Stimulated activated CD8-positive, alpha-beta memory T cell treated with anti-CD3 and anti-CD28 coated beads, Interleukin-4, amount 100 ng/mL, for 1 hour (primary cell): ENCODE measurements around the gene MED13.
A peak's percentile ranks its signal among the peaks of the same experiment; 100 is the strongest.

Experiments
- DNase-seq, 2 donors: peaks; one replicate each; pipeline ENCODE4 v3.0.0-alpha.2; 2020; ENCODE audit warnings: low read depth in 2 of 2, low spot score in 1 of 2

MED13 gene, protein sequence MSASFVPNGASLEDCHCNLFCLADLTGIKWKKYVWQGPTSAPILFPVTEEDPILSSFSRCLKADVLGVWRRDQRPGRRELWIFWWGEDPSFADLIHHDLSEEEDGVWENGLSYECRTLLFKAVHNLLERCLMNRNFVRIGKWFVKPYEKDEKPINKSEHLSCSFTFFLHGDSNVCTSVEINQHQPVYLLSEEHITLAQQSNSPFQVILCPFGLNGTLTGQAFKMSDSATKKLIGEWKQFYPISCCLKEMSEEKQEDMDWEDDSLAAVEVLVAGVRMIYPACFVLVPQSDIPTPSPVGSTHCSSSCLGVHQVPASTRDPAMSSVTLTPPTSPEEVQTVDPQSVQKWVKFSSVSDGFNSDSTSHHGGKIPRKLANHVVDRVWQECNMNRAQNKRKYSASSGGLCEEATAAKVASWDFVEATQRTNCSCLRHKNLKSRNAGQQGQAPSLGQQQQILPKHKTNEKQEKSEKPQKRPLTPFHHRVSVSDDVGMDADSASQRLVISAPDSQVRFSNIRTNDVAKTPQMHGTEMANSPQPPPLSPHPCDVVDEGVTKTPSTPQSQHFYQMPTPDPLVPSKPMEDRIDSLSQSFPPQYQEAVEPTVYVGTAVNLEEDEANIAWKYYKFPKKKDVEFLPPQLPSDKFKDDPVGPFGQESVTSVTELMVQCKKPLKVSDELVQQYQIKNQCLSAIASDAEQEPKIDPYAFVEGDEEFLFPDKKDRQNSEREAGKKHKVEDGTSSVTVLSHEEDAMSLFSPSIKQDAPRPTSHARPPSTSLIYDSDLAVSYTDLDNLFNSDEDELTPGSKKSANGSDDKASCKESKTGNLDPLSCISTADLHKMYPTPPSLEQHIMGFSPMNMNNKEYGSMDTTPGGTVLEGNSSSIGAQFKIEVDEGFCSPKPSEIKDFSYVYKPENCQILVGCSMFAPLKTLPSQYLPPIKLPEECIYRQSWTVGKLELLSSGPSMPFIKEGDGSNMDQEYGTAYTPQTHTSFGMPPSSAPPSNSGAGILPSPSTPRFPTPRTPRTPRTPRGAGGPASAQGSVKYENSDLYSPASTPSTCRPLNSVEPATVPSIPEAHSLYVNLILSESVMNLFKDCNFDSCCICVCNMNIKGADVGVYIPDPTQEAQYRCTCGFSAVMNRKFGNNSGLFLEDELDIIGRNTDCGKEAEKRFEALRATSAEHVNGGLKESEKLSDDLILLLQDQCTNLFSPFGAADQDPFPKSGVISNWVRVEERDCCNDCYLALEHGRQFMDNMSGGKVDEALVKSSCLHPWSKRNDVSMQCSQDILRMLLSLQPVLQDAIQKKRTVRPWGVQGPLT (N-terminal part only)

DNA sequence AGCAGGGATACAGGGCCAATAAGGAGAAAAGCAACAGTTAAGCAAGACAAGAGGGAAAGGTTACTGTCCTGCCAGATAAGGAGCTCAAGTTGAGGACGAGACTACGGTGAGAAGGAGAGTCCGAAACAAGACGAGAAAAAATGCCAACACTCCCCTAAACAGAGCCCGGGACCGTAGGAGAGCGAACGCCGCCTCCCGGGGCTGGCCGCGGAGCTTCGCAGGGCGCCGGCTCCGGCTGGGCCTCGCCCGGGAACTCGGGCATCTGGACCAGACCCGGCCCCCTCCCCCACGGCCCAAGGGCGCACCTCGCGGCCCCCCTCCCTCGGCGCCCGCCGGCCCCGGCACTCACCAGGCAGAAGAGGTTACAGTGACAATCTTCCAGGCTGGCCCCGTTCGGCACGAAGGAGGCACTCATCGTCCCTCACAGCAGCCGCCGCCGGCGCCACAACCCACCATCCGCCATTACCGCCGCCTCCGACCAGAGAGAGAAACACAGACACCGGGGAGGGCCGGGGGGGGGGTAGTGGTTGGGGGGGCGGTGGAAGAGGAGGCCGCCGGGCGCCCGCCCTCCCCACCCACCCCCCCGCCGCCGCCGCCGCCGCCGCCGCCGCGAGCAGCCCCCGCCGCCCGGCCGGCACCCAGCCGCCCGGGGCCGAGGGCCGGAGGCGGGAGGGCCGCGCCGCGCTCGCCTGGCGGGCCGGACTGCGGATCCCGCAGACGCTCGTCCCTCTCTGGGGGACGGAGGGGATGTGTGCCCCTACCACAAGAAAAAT lies at the start of gene MED13:
Gene MED13 (minus strand): TSS at position 488 of the 773 bp plus-strand sequence. CDS start 73 bp downstream, at position 415.
- peak; percentile 34 to 43 for DNase-seq

DNA sequence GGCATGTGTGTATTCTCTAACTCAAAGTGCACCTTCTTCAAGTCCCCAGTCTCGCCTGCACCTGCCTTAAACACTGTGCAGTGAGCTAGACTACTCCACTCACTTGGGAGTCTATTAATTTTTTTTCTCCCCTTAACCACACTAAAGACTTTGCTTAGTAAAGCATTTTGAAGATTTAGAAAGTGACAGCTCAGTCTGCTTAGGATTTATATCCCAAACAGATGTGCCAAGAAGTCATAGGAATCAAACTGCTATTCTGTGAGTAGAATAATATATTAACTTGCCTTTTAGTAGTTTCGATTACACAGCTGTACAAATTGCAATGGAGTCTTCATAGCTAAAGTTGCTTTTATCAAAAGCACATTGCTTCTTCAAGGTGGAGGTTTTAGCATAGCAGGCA lies 47.2 kb upstream of the MED13 start:
- DNase-seq, result no peak

DNA sequence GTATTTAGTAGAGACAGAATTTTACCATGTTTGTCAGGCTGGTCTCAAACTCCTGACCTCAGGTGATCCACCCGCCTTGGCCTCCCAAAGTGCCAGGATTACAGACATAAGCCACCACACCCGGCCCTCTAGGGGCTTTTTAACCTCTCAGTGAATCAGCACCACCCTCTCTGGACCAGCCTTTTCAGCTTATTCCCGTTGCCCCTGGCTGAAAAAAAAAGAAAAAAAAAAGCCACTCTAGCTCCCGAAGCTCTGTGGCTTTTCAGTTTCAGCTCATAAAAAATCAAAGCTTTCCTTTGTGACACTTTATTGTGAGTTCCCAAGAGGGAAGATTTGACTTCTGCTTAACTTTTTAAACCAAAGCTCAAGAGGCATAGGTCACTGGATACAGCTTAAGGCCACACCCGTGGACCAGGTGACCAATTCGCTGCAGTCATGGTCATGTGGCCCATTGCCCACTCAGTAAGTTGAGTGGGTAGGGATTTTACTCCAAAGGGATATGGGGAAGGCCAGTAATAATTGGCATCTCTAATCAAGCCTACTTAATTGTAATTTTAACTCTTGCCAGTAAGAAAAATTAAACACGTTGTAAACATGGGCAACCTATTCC lies 46.6 kb upstream of the MED13 start:
- DNase-seq, result no peak

DNA sequence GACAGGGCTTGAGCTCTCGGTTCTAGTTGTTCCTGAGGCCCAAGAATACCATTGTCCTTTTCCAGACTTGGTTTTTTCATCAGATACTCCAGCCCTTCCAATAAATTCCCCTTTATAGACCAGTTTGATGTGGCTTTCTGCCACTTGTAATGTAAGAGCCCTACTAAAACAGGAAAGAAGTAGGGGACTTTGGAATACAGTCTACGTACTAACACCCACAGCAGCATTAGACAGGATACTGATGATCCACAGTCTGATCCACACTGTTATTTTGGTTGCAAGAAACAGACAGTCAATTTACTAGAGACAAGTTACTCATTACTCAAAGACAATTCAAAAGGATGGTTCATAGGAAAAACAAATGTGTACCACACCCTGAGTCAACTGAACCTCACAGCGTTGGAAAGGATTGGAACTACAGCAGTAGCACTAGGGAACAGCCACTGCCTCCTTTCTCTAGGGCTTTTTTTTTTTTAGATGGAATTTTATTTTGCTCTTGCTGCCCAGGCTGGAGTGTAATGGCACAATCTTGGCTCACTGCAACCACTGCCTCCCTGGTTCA lies 45.9 kb upstream of the MED13 start:
- no peak for DNase-seq

DNA sequence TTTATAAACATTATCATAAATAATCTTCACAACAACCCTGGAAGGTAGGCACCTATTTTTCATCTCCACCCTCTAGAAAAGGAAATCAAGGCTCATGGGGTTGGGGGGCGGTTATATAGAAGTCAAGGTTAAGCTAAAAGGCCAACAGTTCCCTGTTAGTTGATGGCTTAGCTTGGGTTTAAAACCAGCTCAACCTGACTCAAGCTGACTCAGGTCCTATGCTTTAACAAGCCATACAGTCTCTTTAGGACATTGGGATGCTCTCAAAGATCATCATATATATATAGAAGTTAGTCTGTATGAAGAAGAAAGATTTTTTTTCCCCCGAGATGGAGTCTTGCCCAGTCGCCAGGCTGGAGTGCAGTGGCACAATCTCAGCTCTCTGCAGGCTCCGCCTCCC lies 44.8 kb upstream of the MED13 start:
- DNase-seq, result no peak

DNA sequence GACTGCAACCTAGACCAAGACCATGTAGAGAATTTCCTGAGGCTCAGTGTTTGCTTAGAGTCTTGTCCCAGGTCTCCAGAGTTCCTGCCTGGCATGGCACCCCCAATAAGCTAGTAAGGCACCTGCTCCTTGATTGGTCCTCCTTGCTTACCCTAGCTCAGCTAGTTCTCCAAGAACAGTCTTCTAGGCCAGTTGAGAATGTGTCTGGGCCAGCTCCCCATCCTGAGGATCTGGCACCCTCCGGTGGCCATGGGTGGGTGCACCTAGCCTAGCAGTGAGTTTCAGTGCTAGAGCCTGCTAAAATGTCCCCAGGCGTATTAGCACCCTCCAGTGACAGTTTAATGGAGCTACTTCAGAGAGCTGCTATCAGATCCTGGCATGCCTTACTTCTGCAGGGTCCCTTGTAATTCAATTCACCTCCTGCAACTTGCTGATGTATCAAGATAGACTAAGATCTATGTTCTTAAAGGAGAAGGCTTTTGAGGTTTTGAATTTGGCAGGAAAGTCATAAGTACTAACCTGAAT lies 44.4 kb upstream of the MED13 start:
- peak in 1 of 2 donors; percentile 2 for DNase-seq

DNA sequence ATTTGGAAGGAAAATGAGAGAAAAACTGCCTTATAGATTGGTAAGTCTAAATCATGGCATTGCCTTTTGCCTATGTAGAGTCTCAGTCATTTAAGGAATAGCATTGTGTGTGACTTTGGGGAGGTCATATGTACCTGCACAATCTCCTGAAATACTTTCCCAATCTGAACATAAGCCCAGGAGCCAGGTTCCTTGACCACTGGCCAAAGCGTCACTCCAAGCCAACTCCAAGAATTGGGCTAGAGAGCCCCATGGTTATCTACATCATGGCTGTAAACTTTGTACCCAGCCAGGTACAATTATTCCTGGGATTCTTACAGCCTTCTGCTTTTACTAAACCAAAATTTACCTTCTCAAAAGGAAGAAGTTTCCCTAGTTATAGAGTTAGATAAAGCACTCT lies 40.8 kb upstream of the MED13 start:
- no peak for DNase-seq

DNA sequence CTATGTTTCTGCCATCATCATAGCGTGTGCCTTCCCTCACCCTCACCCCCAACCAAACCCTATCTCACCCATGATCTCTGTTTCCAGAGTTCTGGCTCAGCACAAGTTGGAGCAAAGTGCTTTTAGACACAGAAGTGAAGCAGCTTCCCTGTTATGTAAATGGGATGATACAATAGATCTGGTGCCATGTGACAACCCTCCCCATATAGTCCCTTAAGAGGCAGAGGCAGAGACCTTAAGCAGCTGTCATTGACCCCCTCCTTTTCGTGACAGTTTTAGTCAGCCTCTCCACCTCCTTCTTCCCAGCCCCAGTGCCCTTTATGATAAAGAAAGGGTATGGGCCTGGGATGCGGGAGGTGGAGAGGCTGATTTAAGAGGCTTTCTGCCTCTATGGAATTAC lies 40.3 kb upstream of the MED13 start:
- DNase-seq, result no peak

DNA sequence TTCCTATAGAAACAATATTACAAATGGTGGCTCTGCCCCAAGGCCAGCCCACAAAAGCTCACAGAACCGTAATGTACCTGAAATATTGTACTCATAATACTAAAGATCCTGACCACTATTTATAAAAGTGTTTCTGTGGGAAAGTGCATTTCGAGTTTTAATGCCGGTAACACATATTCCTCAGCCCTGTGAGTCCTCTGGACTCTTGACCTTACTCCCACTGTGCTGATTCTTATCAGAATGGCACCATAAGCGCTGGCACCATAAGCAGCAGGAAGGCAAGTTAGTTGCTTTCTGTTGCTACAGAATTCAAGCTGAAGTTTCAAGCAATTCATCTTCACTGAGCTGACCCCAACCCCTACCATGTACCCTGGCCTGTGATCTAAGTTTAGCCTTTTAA lies 36.4 kb upstream of the MED13 start:
- no peak for DNase-seq

DNA sequence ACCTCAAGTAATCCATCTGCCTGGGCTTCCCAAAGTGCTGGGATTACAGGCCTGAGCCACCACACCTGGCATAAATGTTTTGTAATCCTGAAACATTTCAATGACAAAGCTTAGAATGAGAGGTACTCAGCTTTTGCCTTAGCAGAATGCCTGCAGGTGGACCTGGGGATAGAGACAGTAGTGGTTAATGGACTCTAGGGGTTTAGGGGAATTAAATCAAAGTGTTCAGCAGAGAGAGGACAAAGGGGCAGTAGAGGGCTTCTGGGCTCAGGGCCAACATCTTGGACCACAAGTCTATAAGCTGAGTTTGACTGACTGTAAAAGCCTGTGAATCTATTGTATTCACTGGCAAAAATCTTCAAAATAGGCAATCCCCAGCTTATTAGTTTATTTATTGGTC lies 36.0 kb upstream of the MED13 start:
- no peak for DNase-seq

DNA sequence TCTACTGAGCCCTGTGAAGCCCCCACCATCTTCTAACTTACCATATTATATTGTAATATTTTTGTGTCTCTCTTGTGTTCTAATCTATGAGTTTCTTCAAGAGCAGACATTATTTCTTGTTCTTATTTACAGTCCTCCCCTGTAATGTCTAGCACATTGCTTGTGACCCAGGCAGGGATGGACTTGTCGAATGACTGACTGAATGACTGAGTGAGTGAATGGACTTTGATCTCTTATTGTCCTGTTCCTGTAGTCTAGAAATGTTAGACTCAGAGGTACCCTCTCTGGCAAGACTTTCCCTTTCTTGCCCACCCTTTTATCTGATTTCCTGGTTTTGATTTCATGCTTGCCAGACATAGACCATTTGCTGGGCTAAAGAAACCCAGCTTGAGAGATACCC lies 35.0 kb upstream of the MED13 start:
- DNase-seq, result no peak

DNA sequence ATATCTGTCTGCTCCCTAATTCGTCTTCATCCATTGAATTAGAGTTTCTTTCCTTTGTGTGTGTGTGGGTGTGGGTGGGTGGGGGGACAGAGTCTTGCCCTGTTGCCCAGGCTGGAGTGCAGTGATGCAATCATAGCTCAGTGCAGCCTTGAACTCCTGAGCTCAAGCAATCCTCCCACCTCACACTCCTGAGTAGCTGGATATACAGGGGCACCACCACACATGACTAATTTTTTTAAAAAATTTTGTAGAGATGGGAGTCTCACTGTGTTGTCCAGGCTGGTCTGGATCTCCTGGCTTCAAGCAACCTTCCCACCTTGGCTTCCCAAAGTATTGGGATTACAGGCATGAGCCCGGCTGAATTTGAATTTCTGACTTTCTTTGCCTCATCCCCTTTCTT lies 34.5 kb upstream of the MED13 start:
- DNase-seq, result no peak

DNA sequence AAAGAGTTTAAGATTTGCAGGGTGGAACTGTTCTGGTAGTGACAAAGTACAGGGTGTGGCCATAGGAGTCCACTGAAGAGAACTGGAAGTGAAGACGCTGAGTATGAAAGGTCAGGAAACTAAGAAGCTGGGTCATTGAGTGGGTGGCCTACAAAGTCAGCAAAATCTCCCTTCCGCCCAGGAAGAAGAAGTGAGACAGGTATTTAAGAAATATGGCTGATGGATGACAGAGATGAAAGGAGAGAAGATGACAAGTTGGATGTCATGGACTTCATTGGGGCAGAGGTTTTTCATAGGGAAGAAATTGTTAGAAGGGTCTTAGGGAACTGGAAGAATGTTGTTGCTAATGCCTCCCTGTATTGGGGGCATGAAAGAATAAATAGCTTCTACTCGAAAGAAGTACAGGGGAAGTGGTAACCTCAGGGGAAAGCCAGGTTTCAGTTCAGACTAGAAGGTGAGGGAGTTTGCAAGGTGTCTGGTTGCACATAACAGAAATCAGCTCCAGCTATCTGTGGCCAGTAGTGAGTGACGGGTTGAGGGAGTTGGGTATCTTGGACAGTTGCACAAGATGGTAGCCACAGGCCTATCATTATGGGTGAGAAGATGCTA lies 33.6 kb upstream of the MED13 start:
- DNase-seq, result no peak

DNA sequence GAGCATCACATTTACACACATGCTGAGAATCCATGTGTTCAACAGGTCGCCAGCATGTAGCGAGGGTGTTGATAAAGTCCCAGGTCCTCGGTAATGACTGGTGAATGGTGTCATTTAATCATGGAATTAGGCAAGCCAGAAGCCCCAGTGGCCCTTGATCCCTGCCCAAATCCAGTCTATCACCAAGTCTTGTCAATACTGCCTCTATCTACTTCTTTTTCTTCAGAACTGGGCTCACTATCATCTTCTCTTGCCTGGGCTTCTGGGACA lies 31.3 kb upstream of the MED13 start:
- DNase-seq, result no peak

DNA sequence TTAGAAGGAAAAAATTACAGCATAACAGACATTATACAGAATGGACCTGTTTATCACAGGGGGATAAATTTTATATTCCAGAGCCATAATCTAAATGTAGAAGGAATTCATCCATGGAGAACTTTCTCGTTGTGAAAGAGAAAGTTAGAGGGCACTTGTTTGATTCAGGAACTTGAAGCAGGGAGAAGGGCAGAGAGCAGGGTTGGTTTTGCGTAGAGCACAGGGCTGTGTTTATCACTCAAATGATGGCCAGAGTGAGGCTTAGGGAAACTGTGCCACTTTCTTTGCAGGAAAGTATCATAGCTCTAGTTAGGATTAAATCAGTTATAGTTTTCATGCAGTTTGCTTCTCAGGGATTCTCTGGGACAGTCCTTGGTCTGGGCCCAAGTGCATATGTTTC lies 29.1 kb upstream of the MED13 start:
- no peak for DNase-seq

DNA sequence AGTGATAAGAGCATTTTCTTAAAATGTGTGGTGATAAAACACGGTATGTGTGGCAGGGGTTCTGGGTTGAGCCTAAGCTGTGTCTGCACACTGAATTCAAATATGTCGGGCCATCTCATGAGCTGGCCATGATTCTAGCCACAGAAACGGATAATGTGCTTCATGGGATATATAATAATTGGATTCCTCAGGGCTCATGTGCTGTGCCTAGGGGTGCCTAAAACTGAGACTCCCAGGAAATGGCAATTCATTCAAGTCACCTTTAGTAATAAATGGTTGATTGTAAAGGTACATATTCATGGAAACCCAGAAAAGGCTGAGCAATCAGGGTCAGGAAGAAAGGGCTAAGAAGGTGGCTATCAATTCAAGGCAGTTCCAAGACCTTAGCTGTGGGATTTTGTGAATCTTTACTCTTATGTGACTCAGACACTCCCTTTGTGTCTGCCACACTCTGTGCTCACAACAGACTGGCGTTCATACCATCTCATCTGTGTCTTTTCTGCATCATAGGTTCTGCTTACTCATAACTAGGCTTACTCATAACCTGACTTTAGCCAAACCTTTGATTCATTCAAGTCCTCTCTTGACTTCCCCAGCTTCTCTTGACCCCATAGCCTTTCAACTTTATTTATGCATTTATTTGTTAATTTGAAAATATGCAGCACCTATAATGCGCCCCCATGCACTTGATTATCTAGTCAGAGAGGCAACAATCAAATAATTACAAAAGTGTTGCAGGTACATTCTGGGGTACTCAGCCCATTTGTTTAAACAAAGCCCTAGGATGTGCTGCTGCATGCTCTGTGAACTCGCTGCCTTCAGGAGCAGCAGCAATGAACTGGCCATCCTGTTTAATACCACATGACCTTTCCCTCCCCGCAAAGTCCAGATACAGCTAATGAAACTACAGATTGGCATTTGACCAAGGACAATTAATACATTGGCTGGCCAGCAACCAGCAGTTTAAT lies 28.4 kb upstream of the MED13 start:
- no peak for DNase-seq

DNA sequence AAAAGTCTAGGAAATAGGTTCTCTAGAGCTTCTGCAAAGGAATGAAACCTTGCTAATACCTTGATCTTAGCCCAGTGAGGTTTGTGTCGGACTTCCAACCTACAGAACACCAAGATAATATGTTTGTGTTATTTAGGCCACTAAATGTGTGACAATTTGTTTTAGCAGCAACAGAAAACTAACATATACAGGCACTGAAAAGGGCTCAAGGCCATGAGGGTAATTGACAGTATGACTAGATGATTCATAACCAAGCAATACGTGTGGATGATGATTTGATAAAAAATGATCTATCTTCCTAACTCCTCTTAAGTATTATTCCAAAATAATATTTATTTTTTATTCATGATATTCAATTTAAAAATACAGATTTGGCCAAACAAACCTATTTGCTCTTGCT lies 27.7 kb upstream of the MED13 start:
- DNase-seq, result no peak

DNA sequence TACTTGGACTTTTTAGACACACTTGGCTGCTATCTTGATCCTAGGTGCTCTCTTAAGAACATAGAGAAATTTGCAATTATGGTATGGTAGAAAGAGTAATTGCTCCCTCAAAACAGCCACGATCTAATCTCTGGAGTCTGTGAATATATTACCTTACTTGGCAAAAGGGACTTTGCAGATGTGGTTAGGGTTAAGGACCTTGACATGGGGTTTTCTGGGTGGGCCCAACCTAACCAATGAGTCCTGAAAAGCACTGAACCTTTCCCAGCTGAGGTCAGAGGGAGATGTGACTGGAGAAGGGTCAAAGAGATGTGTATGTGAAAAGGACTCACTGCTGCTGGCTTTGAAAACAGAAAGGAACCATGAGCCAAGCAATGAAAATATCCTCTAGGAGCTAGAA lies 26.7 kb upstream of the MED13 start:
- no peak for DNase-seq
